ENCODE measurements around the gene AWAT2. TPM values are rescaled to one million over a fixed set of nuclear protein-coding genes. Genes with fewer than 3 reads are reported as not detected.
A peak's percentile ranks its signal among the peaks of the same experiment; 100 is the strongest.
"Not testable (repeated sequence)": the region's sequence is repeated elsewhere in the genome, so short reads cannot be mapped to it uniquely, and the experiment has no call there.

AWAT2 gene
- total RNA-seq, 2 donors from 2014 or later = not detected

DNA sequence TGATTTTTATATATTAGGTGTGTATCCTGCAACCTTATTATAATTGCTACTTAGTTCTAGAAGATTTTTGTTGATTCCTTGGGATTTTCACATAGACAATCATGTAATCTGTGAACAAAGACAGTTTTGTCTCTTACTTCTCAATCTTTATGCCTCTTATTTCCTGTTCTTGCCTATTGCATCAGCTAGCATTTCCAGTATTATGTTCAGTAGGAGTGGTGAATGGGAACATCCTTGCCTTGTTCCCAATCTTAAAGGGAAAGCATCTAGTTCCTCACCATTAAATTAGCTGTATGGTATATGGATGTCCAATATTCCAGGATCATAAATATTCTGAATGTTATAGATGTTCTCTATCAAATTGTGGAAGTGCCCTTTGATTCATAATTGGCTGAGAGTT is 41.8 kb downstream of the AWAT2 start:
- H3K9me3 Mint-ChIP-seq = no peaks in the 10 kb centered on the region
- DNase-seq (no peak), ATAC-seq (replicated peaks in 1 of 2) (no peak)
- no peaks in the 10 kb centered on the region for H3K36me3 Mint-ChIP-seq (ENCODE audit: insufficient read depth in 2 of 2)
- no peak overlapping the region for H3K27ac Mint-ChIP-seq
- H3K27me3 Mint-ChIP-seq (ENCODE audit: low read depth) = peaks cover 24% of the 10 kb centered on the region
- no peaks in the 10 kb centered on the region for H3K4me1 Mint-ChIP-seq (ENCODE audit: low read depth)
- no peak overlapping the region for H3K4me3 Mint-ChIP-seq

DNA sequence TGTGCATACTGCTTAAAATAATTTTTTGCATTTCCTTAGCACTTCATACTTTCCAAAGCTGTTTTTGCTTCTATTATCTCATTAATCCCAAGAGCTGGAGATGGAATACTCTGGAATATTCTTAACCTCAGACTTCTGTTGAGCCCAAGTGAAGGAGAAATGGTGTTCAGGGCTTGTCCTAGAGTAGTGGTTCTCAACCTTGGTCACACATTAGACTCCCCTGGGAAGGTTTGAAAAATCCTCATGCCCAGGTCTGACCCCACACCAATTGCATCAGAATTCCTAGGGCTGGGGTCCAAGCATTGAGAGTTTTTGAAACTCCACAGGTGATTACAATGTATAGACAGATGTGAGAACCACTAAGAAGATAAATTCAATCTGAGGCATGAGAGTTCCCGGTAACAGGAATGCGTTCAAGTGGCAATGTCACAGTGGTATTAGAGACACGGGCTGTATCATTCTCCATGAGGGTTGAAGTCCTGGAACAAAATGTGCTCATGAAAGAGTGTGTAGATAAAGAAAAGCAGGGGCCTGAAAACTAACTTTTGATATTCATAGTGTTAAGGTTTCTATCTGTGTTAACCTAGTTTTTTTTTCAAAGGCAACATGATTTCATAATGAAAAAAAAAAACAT is 47.9 kb downstream of the AWAT2 start:
- ATAC-seq (replicated peaks in 1 of 2) (no peak), DNase-seq (no peak)
- no peak overlapping the region for H3K4me3 Mint-ChIP-seq
- peaks cover 0 to 2% of the 10 kb centered on the region in 2 donors for H3K9me3 Mint-ChIP-seq
- no peaks in the 10 kb centered on the region for H3K4me1 Mint-ChIP-seq (ENCODE audit: low read depth)
- no peak overlapping the region for H3K27ac Mint-ChIP-seq
- peaks cover 25% of the 10 kb centered on the region for H3K27me3 Mint-ChIP-seq (ENCODE audit: low read depth)
- peaks cover 0 to 2% of the 10 kb centered on the region in 2 donors for H3K36me3 Mint-ChIP-seq (ENCODE audit: insufficient read depth in 2 of 2)

DNA sequence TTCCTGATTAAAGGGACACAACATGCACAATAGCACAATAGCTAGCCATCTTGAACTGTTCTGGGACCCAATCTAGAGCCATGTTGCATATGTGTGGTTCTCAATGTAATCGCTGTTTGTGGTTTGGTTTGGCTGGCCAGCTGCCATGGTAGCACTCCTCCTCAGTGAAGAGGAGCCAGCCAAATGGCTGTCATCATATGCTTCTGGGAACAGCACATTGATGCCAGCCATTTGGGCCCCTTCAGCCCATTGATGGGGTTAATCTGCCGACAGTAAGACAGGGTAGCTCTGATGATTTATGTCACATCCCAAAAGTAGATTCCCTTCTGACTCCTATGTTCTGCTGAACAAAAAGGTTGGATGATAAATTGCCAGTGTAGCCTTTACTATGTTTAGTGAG is 48.5 kb downstream of the AWAT2 start:
- no peak for ATAC-seq (replicated peaks in 1 of 2)
- DNase-seq = no peak
- Mint-ChIP-seq H3K36me3 (ENCODE audit: insufficient read depth in 2 of 2) (peaks cover 0 to 2% of the 10 kb centered on the region in 2 donors), H3K9me3 (peaks cover 0 to 2% of the 10 kb centered on the region in 2 donors), H3K27me3 (ENCODE audit: low read depth) (peaks cover 23% of the 10 kb centered on the region), H3K4me1 (ENCODE audit: low read depth) (no peaks in the 10 kb centered on the region), H3K27ac (no peak overlapping the region), H3K4me3 (no peak overlapping the region)

- not testable (repeated sequence) for H3K4me1 Mint-ChIP-seq (ENCODE audit: low read depth); H3K27ac Mint-ChIP-seq; H3K4me3 Mint-ChIP-seq; H3K36me3 Mint-ChIP-seq (ENCODE audit: insufficient read depth in 2 of 2); H3K9me3 Mint-ChIP-seq; DNase-seq; ATAC-seq (replicated peaks in 1 of 2)
- peaks cover 30% of the 10 kb centered on the region for H3K27me3 Mint-ChIP-seq (ENCODE audit: low read depth)
Measured at GRCh38 chrX:69998299-69998698, 51.4 kb downstream of the AWAT2 start.

DNA sequence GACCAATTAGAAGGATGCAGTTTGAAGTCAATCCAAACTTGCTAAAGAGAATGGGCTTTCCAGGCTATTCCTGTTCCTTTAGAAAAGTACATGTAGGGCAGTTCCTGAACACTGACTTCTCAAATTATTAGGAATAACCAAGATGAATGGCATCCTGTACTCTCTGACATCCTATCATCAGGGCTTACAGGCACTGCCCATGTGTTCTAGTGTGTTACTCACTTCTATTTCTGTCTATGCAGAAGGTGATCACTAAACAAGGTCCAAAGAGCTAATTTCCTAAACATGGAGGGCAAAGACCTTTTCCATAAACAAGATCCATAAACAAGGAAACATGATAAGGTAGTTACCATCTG is 53.6 kb downstream of the AWAT2 start:
- Mint-ChIP-seq H3K27me3 (ENCODE audit: low read depth) (peaks cover 48% of the 10 kb centered on the region), H3K36me3 (ENCODE audit: insufficient read depth in 2 of 2) (peaks cover 0 to 2% of the 10 kb centered on the region in 2 donors), H3K4me1 (ENCODE audit: low read depth) (no peaks in the 10 kb centered on the region), H3K27ac (no peak overlapping the region), H3K4me3 (no peak overlapping the region), H3K9me3 (peaks cover 0 to 2% of the 10 kb centered on the region in 2 donors)
- DNase-seq (no peak), ATAC-seq (replicated peaks in 1 of 2) (no peak)

DNA sequence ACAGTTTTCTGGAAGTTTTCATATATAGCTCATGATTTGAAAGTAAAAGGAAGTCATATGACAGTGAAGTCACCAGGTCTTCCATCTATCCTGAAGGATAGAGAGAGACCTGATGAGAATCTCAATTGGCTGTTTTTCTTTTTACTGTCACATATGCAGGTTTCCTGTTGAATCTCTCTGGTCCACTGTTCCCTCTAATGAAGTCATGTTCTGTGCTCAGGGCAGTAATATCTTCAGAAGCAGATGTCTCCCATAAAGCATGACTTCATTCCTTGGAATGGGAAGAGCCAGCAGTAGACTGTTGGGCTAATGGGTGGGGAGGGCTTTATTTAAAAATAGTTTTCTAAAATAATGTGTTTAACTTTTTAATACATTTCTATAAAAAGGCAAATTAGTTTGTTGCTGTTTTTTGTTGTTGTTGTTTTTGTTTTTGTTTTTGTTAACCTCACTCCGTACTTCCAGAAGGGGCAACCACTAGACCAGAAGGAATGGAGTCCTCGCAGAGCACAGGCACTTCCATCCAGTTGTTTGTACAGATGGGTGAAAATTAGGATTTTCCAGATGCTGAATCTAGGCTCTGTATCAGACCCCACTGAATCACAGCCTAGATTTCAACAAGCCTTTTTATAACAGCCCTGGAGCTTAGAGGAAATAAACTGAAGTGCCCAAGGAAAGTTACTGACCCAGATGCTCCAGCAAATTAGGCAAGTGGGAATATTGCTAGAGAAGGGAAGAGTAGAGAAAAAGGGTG is 54.2 kb downstream of the AWAT2 start:
- DNase-seq = no peak
- no peak for ATAC-seq (replicated peaks in 1 of 2)
- no peak overlapping the region for H3K4me3 Mint-ChIP-seq
- H3K4me1 Mint-ChIP-seq (ENCODE audit: low read depth) = no peaks in the 10 kb centered on the region
- H3K36me3 Mint-ChIP-seq (ENCODE audit: insufficient read depth in 2 of 2) = peaks cover 0 to 2% of the 10 kb centered on the region in 2 donors
- peaks cover 0 to 2% of the 10 kb centered on the region in 2 donors for H3K9me3 Mint-ChIP-seq
- peaks cover 48% of the 10 kb centered on the region for H3K27me3 Mint-ChIP-seq (ENCODE audit: low read depth)
- no peak overlapping the region for H3K27ac Mint-ChIP-seq

DNA sequence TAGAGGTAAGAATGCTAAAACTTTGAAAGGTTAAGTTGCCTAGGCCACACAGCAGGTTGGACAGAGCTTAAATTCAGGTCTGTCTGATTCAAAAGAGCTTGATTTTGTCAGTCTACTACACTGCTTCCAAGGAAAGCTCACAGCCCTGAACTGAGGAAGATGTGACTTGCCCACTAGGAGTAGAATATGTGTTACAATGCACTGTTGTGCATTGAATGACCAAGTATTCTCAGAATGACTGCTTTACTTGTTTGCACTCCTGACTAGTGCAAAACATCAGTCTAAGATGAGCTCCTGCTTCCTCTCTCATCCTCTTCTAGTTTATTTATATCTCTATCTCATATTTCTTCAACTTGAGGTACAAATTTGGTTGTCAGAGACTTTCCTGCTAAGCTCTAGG is 56.2 kb downstream of the AWAT2 start:
- H3K27ac Mint-ChIP-seq = no peak overlapping the region
- no peak overlapping the region for H3K4me3 Mint-ChIP-seq
- no peaks in the 10 kb centered on the region for H3K4me1 Mint-ChIP-seq (ENCODE audit: low read depth)
- ATAC-seq (replicated peaks in 1 of 2) (peak in 1 of 2 donors; percentile 53), DNase-seq (no peak)
- H3K36me3 Mint-ChIP-seq (ENCODE audit: insufficient read depth in 2 of 2) = no peaks in the 10 kb centered on the region
- H3K27me3 Mint-ChIP-seq (ENCODE audit: low read depth) = peaks cover 42% of the 10 kb centered on the region
- no peaks in the 10 kb centered on the region for H3K9me3 Mint-ChIP-seq

- peaks cover 37% of the 10 kb centered on the region for H3K27me3 Mint-ChIP-seq (ENCODE audit: low read depth)
- no peak for ATAC-seq (replicated peaks in 1 of 2)
Measured at GRCh38 chrX:69991685-69992084, 58.1 kb downstream of the AWAT2 start.

More at GRCh38 chrX:69991685-69992084, 58.1 kb downstream of the AWAT2 start:
- Mint-ChIP-seq H3K9me3 (no peaks in the 10 kb centered on the region), H3K27ac (no peak overlapping the region), H3K36me3 (ENCODE audit: insufficient read depth in 2 of 2) (no peaks in the 10 kb centered on the region), H3K4me3 (no peak overlapping the region), H3K4me1 (ENCODE audit: low read depth) (no peaks in the 10 kb centered on the region)
- no peak for DNase-seq

Other genes starting within 250 kb of the AWAT2 start
- gene OTUD6A, start 12.5 kb upstream of the AWAT2 start, total RNA-seq = not detected
- 10 to 100 TPM; 61.0 to 61.9 TPM for gene IGBP1, start 83.5 kb upstream of the AWAT2 start, total RNA-seq
- not detected for gene DGAT2L6, start 127.5 kb upstream of the AWAT2 start, total RNA-seq
- gene AWAT1, start 184.7 kb upstream of the AWAT2 start, total RNA-seq = not detected
- under 1 TPM; 0.34 to 0.69 TPM for gene P2RY4, start 210.3 kb upstream of the AWAT2 start, total RNA-seq
- not detected for gene ARR3, start 218.4 kb upstream of the AWAT2 start, total RNA-seq
- not detected for gene RAB41, start 232.2 kb upstream of the AWAT2 start, total RNA-seq
- gene PDZD11, start 240.0 kb upstream of the AWAT2 start, total RNA-seq = 10 to 100 TPM; 17.7 to 20.6 TPM
- 10 to 100 TPM; 26.4 to 28.7 TPM for gene KIF4A, start 240.2 kb upstream of the AWAT2 start, total RNA-seq